Spleen (tissue), 11 donors: ENCODE results near the gene AEBP1. TPM values are rescaled to one million over a fixed set of nuclear protein-coding genes. Genes with fewer than 3 reads are reported as not detected.

Experiments used
- DNase-seq: peaks from one replicate; pipeline ENCODE4 v3.0.0-alpha.2; 2020
- H3K27ac ChIP-seq, 8 donors: fragments of 200-600 bp; sonication (generic) in 7 of 8; 1 replicate in 4 of 8; 2 replicates in 4 of 8; pipeline versions ENCODE4 v1.5.0 to v1.8.0; 2016 to 2021; ENCODE audit warnings: inconsistent platforms in 4 of 8, mild to moderate bottlenecking in 4 of 8, moderate library complexity in 1 of 8
- H3K27me3 ChIP-seq, 7 donors: fragments of 200-600 bp; sonication (generic) in 6 of 7; replicated peaks in 1 of 7; 1 replicate in 4 of 7; 2 replicates in 3 of 7; pipeline versions ENCODE4 v1.5.0 to v1.8.0; 2016 to 2021; ENCODE audit warnings: inconsistent platforms in 3 of 7, mild to moderate bottlenecking in 1 of 7
- H3K36me3 ChIP-seq, 6 donors: fragments of 200-600 bp; sonication (generic) in 5 of 6; 1 replicate in 4 of 6; 2 replicates in 2 of 6; pipeline versions ENCODE4 v1.5.0 to v1.8.0; 2016 to 2021; ENCODE audit warnings: inconsistent platforms in 2 of 6
- H3K4me1 ChIP-seq, 6 donors: fragments of 200-600 bp; sonication (generic) in 5 of 6; 1 replicate in 3 of 6; 2 replicates in 3 of 6; pipeline versions ENCODE4 v1.5.0 to v1.8.0; 2016 to 2021; ENCODE audit warnings: inconsistent platforms in 3 of 6
- H3K4me3 ChIP-seq, 8 donors: fragments of 200-600 bp; sonication (generic) in 7 of 8; 1 replicate in 4 of 8; 2 replicates in 4 of 8; pipeline versions ENCODE4 v1.5.0 to v1.8.0; 2016 to 2021; ENCODE audit warnings: inconsistent platforms in 4 of 8, mild to moderate bottlenecking in 4 of 8, moderate library complexity in 2 of 8
- H3K9me3 ChIP-seq, 8 donors: fragments of 200-600 bp; sonication (generic) in 7 of 8; 1 replicate in 4 of 8; 2 replicates in 4 of 8; pipeline versions ENCODE4 v1.5.0 to v1.8.0; 2016 to 2021; ENCODE audit warnings: inconsistent platforms in 4 of 8
- CTCF ChIP-seq, 11 experiments: fragments of 200-600 bp in 7 of 11; fragments of 450-650 bp in 4 of 11; sonication (generic) in 4 of 11; IDR thresholded peaks in 8 of 11; conservative IDR thresholded peaks in 3 of 11; 1 replicate in 7 of 11; 2 replicates in 4 of 11; pipeline versions ENCODE4 v1.4.0 to v1.8.0; 2016 to 2021; ENCODE audit warnings: antibody characterized with exemption in 11 of 11, inconsistent platforms in 4 of 11, mild to moderate bottlenecking in 1 of 11
- POLR2A ChIP-seq, 3 donors: fragments of 450-650 bp; IDR thresholded peaks; one replicate each; pipeline ENCODE4 v1.5.1; 2017; ENCODE audit warnings: antibody characterized with exemption in 3 of 3, mild to moderate bottlenecking in 1 of 3
- POLR2AphosphoS5 ChIP-seq, 3 donors: sonication (generic); formaldehyde crosslinking; IDR thresholded peaks; one replicate each; pipeline ENCODE4 v1.5.1; 2017; ENCODE audit warnings: antibody characterized with exemption in 3 of 3
- WGBS, 5 donors: extraction: QIAGEN DNeasy Blood & Tissue Kit in 3 of 5; methylation state at CpG; one replicate each; pipeline versions ENCODE4 v1.1.5 to v1.1.7; 2013 to 2018; 5-methylcytosine and 5-hydroxymethylcytosine counted together
- intact Hi-C: fragments of 100-400 bp; cut with DNase I; formaldehyde crosslinking; loops from one replicate; pipeline ENCODE4 v1.15.0; 2023; ENCODE audit warnings: low total_unique reads
- polyA plus RNA-seq, 3 donors: library from polyadenylated mRNA; stranded (reverse); fragments of 200-250 nt; gene quantifications; one replicate each; pipeline ENCODE4 v1.2.1, GENCODE V29; 2013
- total RNA-seq, 7 donors: library from RNA; depleted of rRNA in 3 of 7; stranded (reverse); fragments of >200 nt in 3 of 7; fragmentation: NEBNext Ultra II Directional in 4 of 7; extraction: Animal tissue kit (Norgen Biotek cat#: 25700) in 4 of 7; gene quantifications; one replicate each; pipeline versions ENCODE4 v1.1.0 to v1.2.1, GENCODE V29; 2016 to 2021
- donor health status: healthy with polysubstance abuse.
- donor health status: DM: no; HTN: no; CAD: no; lungs with moderate emphysema.
- donor health status: DM: no; HTN: no; CAD: no.
- donor health status: Bipolar disorder and iron deficiency.
- donor health status: healthy.
- donor health status: DM: no; HTN: no; CAD: no.
- donor health status: DM: yes; HTN: yes; CAD: no.

Gene AEBP1
- total and polyA plus RNA-seq, 10 donors, result 41.3 to 106 (median 76.0) TPM

GRCh38 chr7:44060091-44060947, 43.8 kb upstream of the AEBP1 start:
- Histone ChIP-seq H3K36me3 (peaks cover 5 to 82% (median 70%) of the 10 kb centered on the region in 6 donors), H3K4me3 (no peak overlapping the region), H3K4me1 (peaks cover 17 to 99% (median 78%) of the 10 kb centered on the region in 6 donors), H3K27me3 (no peaks in the 10 kb centered on the region), H3K27ac (peak overlapping the region in 5 of 8 donors; percentile 80 to 94 (median 87)), H3K9me3 (no peaks in the 10 kb centered on the region)
- TF ChIP-seq CTCF (IDR thresholded peaks at IDR 0.05 in 8 of 11, conservative IDR thresholded peaks at IDR 0.05 in 3 of 11) (no peak), POLR2AphosphoS5 (IDR thresholded peaks at IDR 0.05) (peak in 2 of 3 donors; percentile 30 to 48), POLR2A (IDR thresholded peaks at IDR 0.05) (no peak)
- 92 to 96% (median 95%) methylated on average over 20 to 21 of the region's 21 CpGs for WGBS, 5 donors
- intact Hi-C loops, result no loop called here
- peak; percentile 72 for DNase-seq

- 79 to 86% (median 81%) methylated on average over 8 of the region's 8 CpGs for WGBS, 5 donors
- peaks cover 21 to 99% (median 82%) of the 10 kb centered on the region in 6 donors for H3K4me1 ChIP-seq
- peak; percentile 65 for DNase-seq
These were observed 43.0 kb upstream of the AEBP1 start for GRCh38 chr7:44060948-44061644.

GRCh38 chr7:44061645-44062179, 42.4 kb upstream of the AEBP1 start:
- no peaks in the 10 kb centered on the region for H3K9me3 ChIP-seq
- H3K27ac ChIP-seq, result peak overlapping the region in 6 of 8 donors; percentile 29 to 94 (median 68)
- H3K27me3 ChIP-seq, result no peaks in the 10 kb centered on the region
- H3K36me3 ChIP-seq, result peaks cover 4 to 68% (median 57%) of the 10 kb centered on the region in 6 donors
- peak; percentile 47 for DNase-seq
- intact Hi-C loops, result no loop called here
- H3K4me3 ChIP-seq, result no peak overlapping the region
- H3K4me1 ChIP-seq, result peaks cover 25 to 99% (median 87%) of the 10 kb centered on the region in 6 donors
- WGBS, 5 donors, result 71 to 86% (median 80%) methylated on average over 7 to 8 of the region's 8 CpGs
- TF ChIP-seq POLR2A (IDR thresholded peaks at IDR 0.05) (no peak), POLR2AphosphoS5 (IDR thresholded peaks at IDR 0.05) (peak in 1 of 3 donors; percentile 7)

More at GRCh38 chr7:44060948-44061644, 43.0 kb upstream of the AEBP1 start:
- TF ChIP-seq CTCF (IDR thresholded peaks at IDR 0.05 in 8 of 11, conservative IDR thresholded peaks at IDR 0.05 in 3 of 11), result no peak
- peak in 1 of 3 donors; percentile 29 for TF ChIP-seq POLR2AphosphoS5 (IDR thresholded peaks at IDR 0.05)
- Histone ChIP-seq H3K36me3 (peaks cover 5 to 74% (median 64%) of the 10 kb centered on the region in 6 donors), H3K9me3 (no peaks in the 10 kb centered on the region), H3K4me3 (no peak overlapping the region), H3K27ac (peak overlapping the region in 5 of 8 donors; percentile 29 to 94 (median 80)), H3K27me3 (no peaks in the 10 kb centered on the region)
- intact Hi-C loops, result no loop called here

- H3K4me3 ChIP-seq, result no peak overlapping the region
- peak overlapping the region in 6 of 8 donors; percentile 29 to 94 (median 68) for H3K27ac ChIP-seq
- WGBS, 5 donors, result 72 to 93% (median 76%) methylated on average over 3 to 11 of the region's 11 CpGs
- H3K4me1 ChIP-seq, result peaks cover 25 to 99% (median 86%) of the 10 kb centered on the region in 6 donors
- no peaks in the 10 kb centered on the region for H3K9me3 ChIP-seq
- TF ChIP-seq POLR2A (IDR thresholded peaks at IDR 0.05), result no peak
- TF ChIP-seq POLR2AphosphoS5 (IDR thresholded peaks at IDR 0.05), result peak; percentile 30 to 74 (median 48)
- DNase-seq, result peak; percentile 76
- intact Hi-C loops, result no loop called here
- H3K27me3 ChIP-seq, result no peaks in the 10 kb centered on the region
- peaks cover 0 to 62% (median 51%) of the 10 kb centered on the region in 6 donors for H3K36me3 ChIP-seq
These were observed 41.8 kb upstream of the AEBP1 start for GRCh38 chr7:44062180-44062902.
